ENCODE data around the gene METAP1D.

DNA sequence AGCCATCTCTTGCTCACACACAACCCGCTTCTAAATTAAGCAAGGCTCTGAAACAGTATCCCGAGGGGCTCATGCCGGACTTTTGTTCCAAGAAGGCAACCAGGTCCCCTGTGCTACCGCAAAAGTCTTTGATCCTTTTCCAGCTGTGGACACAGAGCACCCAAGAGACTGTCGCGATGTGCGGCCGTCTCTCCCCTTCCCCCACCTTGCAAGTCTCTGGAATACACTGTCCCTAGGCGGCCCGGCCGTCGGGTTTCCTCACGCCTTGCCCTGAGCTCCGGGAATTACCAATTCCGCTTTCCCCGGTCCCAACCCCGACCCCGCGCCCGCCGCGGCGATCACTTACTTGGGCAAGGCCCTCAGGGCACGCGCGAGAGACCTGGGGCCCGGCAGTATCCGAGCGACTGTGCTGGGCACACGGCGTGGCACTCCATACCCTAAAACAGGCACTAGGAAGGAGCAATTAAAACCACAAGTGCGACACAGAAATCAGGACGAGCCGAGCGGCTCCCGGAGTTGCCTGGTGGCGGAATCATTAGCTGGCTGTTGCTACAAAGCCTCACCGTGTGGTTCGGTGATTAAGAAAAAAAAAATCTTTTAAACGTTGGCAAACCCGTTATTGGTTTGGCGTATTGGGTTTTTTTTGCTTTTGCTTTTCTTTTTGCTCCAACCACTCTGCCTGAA lies 83.3 kb downstream of the METAP1D start:
- TF ChIP-seq EZH2 (IDR thresholded peaks at IDR 0.05; ENCODE audit: insufficient read depth, poor library complexity, severe bottlenecking) = peak; percentile 69
- TF ChIP-seq EZH2phosphoT487 (IDR thresholded peaks at IDR 0.05; ENCODE audit: insufficient read depth, low read depth) = no peak

All from GM23248 (cell line).